ENCODE results near the gene PTPN12.
A peak's percentile ranks its signal among the peaks of the same experiment; 100 is the strongest.
"Not testable (repeated sequence)": the region's sequence is repeated elsewhere in the genome, so short reads cannot be mapped to it uniquely, and the experiment has no call there.

The PTPN12 gene

GRCh38 chr7:77538281-77539212 lies 1.5 kb downstream of the PTPN12 start:
- no peak for DNase-seq (ENCODE audit: low spot score)

- DNase-seq (ENCODE audit: low spot score): no peak
Observed at GRCh38 chr7:77540402-77540822, 3.3 kb downstream of the PTPN12 start.

GRCh38 chr7:77540993-77541392 lies 3.9 kb downstream of the PTPN12 start:
- DNase-seq (ENCODE audit: low spot score): not testable (repeated sequence)

- DNase-seq (ENCODE audit: low spot score): no peak
Observed at GRCh38 chr7:77542409-77542808, 5.3 kb downstream of the PTPN12 start.

- DNase-seq (ENCODE audit: low spot score): no peak
Observed at GRCh38 chr7:77542895-77543294, 5.8 kb downstream of the PTPN12 start.

GRCh38 chr7:77543910-77544309 lies 6.8 kb downstream of the PTPN12 start:
- DNase-seq (ENCODE audit: low spot score): no peak

GRCh38 chr7:77544518-77544917 lies 7.4 kb downstream of the PTPN12 start:
- DNase-seq (ENCODE audit: low spot score): no peak

GRCh38 chr7:77548206-77548605 lies 11.1 kb downstream of the PTPN12 start:
- DNase-seq (ENCODE audit: low spot score): no peak

GRCh38 chr7:77549106-77549870 lies 12.2 kb downstream of the PTPN12 start:
- no peak for DNase-seq (ENCODE audit: low spot score)

- DNase-seq (ENCODE audit: low spot score): no peak
Observed at GRCh38 chr7:77550586-77550985, 13.5 kb downstream of the PTPN12 start.

- no peak for DNase-seq (ENCODE audit: low spot score)
Observed at GRCh38 chr7:77553123-77553522, 16.0 kb downstream of the PTPN12 start.

- no peak for DNase-seq (ENCODE audit: low spot score)
Observed at GRCh38 chr7:77558284-77558967, 21.3 kb downstream of the PTPN12 start.

- DNase-seq (ENCODE audit: low spot score): no peak
Observed at GRCh38 chr7:77561352-77561751, 24.3 kb downstream of the PTPN12 start.

- no peak for DNase-seq (ENCODE audit: low spot score)
Observed at GRCh38 chr7:77563275-77563674, 26.2 kb downstream of the PTPN12 start.

- peak; percentile 10 for DNase-seq (ENCODE audit: low spot score)
Observed at GRCh38 chr7:77565917-77566316, 28.8 kb downstream of the PTPN12 start.

GRCh38 chr7:77566421-77566820 lies 29.3 kb downstream of the PTPN12 start:
- DNase-seq (ENCODE audit: low spot score): no peak

GRCh38 chr7:77569514-77570232 lies 32.6 kb downstream of the PTPN12 start:
- DNase-seq (ENCODE audit: low spot score): no peak

- DNase-seq (ENCODE audit: low spot score): no peak
Observed at GRCh38 chr7:77570330-77571011, 33.4 kb downstream of the PTPN12 start.

GRCh38 chr7:77571801-77572200 lies 34.7 kb downstream of the PTPN12 start:
- DNase-seq (ENCODE audit: low spot score): no peak

- no peak for DNase-seq (ENCODE audit: low spot score)
Observed at GRCh38 chr7:77575187-77575586, 38.1 kb downstream of the PTPN12 start.

GRCh38 chr7:77576856-77577255 lies 39.8 kb downstream of the PTPN12 start:
- no peak for DNase-seq (ENCODE audit: low spot score)

Data from CD4-positive, alpha-beta T cell treated with Interleukin-2 at 100 ng/mL for 4 hours (primary cell).